Measurements from ENCODE around the gene SCAMP2. TPM values are rescaled to one million over a fixed set of nuclear protein-coding genes. Genes with fewer than 3 reads are reported as not detected.

The SCAMP2 gene
- total and polyA plus RNA-seq, 10 of the 15 experiments (the other 5 are each of a cell fraction or from before 2014, with no cell fraction given) = 10.9 to 158 (median 99.6) TPM

GRCh38 chr15:74869726-74870407 lies 3.3 kb downstream of the SCAMP2 start (continued):
- TF ChIP-seq TAF1 (IDR thresholded peaks at IDR 0.05; ENCODE audit: borderline replicate concordance, low read depth, low read length) = peak; percentile 68; the same call in 1 of the 2 replicates
- peak; percentile 36; the same call in 1 of the 2 replicates for TF ChIP-seq NFYB (IDR thresholded peaks at IDR 0.05; ENCODE audit: insufficient read depth, low read depth, low read length)
- TF ChIP-seq FOS (IDR thresholded peaks at IDR 0.05; ENCODE audit: borderline replicate concordance, extremely low read depth, insufficient read length) = no peak
- TF ChIP-seq KAT2A (conservative IDR thresholded peaks at IDR 0.05; ENCODE audit: control insufficient read depth, low read depth, low read length) = no peak
- TF ChIP-seq IKZF1 (conservative IDR thresholded peaks at IDR 0.05) = peak; percentile 98
- TF ChIP-seq POU2F2 (IDR thresholded peaks at IDR 0.05; ENCODE audit: borderline replicate concordance, low read depth, low read length) = peak; percentile 85; the same call in 1 of the 3 replicates
- no peak for TF ChIP-seq NFXL1 (IDR thresholded peaks at IDR 0.05; ENCODE audit: borderline replicate concordance)
- TF ChIP-seq, protein P1, sequence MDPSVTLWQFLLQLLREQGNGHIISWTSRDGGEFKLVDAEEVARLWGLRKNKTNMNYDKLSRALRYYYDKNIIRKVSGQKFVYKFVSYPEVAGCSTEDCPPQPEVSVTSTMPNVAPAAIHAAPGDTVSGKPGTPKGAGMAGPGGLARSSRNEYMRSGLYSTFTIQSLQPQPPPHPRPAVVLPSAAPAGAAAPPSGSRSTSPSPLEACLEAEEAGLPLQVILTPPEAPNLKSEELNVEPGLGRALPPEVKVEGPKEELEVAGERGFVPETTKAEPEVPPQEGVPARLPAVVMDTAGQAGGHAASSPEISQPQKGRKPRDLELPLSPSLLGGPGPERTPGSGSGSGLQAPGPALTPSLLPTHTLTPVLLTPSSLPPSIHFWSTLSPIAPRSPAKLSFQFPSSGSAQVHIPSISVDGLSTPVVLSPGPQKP (IDR thresholded peaks at IDR 0.05; ENCODE audit: low read depth, low read length) = no peak
- peak; percentile 100 for TF ChIP-seq IRF4 (IDR thresholded peaks at IDR 0.05; ENCODE audit: low read depth, low read length)
- TF ChIP-seq SUZ12 (IDR thresholded peaks at IDR 0.05; ENCODE audit: unreplicated experiment) = no peak
- TF ChIP-seq RCOR1 (conservative IDR thresholded peaks at IDR 0.05; ENCODE audit: low read depth, low read length) = 0 out of 2 replicates have a peak, but pooled peaks have one; percentile 40
- TF ChIP-seq, protein P2, sequence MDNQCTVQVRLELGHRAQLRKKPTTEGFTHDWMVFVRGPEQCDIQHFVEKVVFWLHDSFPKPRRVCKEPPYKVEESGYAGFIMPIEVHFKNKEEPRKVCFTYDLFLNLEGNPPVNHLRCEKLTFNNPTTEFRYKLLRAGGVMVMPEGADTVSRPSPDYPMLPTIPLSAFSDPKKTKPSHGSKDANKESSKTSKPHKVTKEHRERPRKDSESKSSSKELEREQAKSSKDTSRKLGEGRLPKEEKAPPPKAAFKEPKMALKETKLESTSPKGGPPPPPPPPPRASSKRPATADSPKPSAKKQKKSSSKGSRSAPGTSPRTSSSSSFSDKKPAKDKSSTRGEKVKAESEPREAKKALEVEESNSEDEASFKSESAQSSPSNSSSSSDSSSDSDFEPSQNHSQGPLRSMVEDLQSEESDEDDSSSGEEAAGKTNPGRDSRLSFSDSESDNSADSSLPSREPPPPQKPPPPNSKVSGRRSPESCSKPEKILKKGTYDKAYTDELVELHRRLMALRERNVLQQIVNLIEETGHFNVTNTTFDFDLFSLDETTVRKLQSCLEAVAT (IDR thresholded peaks at IDR 0.05) = peak; percentile 87
- TF ChIP-seq TCF3 (IDR thresholded peaks at IDR 0.05; ENCODE audit: borderline replicate concordance, insufficient read depth, low read depth, low read length) = peak; percentile 99
- TF ChIP-seq RAD51 (IDR thresholded peaks at IDR 0.05) = peak; percentile 22; the same call in 1 of the 2 replicates
- TF ChIP-seq BCL11A (IDR thresholded peaks at IDR 0.05; ENCODE audit: low read depth, low read length) = peak; percentile 97
- peak; percentile 76 for TF ChIP-seq MXI1 (IDR thresholded peaks at IDR 0.05; ENCODE audit: low read depth, low read length)
- TF ChIP-seq MEF2A (IDR thresholded peaks at IDR 0.05; ENCODE audit: insufficient read depth, low read depth, low read length) = peak; percentile 96
- peak; percentile 90 for TF ChIP-seq PML (IDR thresholded peaks at IDR 0.05; ENCODE audit: low read length)
- TF ChIP-seq PKNOX1 (IDR thresholded peaks at IDR 0.05) = peak; percentile 95
- no peak for TF ChIP-seq HDGF (IDR thresholded peaks at IDR 0.05)
- TF ChIP-seq POLR2AphosphoS5 (IDR thresholded peaks at IDR 0.05; ENCODE audit: low read length) = peak; percentile 70
- peak; percentile 94 for TF ChIP-seq CREM (IDR thresholded peaks at IDR 0.05; ENCODE audit: low read depth)
- no peak for TF ChIP-seq YBX1 (IDR thresholded peaks at IDR 0.05)
